Stimulated activated naive B cell treated with anti-CD40 and anti-IgM and Interleukin-4, amounts not matched to agents 10 μg/mL and 1 μg/mL and 100 μg/mL, for 72 hours (primary cell): ENCODE data around the gene PPAN.

Experiments
- ATAC-seq, 2 donors: fragments of 150-1000 bp; cut with Tn5 transposase; replicated peaks; 2 replicates each; pipeline ENCODE4 v1.10.0; 2021; ENCODE audit warnings: moderate library complexity in 1 of 2
- DNase-seq: peaks from one replicate; pipeline ENCODE4 v3.0.0; 2021
- H3K27ac Mint-ChIP-seq: one replicate; pipeline ENCODE4 v1.8.0; 2022; ENCODE audit warnings: mild to moderate bottlenecking, mixed read lengths
- H3K27me3 Mint-ChIP-seq, 2 donors: one replicate each; pipeline ENCODE4 v1.8.0; 2022; ENCODE audit warnings: mixed read lengths in 2 of 2
- H3K36me3 Mint-ChIP-seq, 2 donors: one replicate each; pipeline ENCODE4 v1.8.0; 2022; ENCODE audit warnings: mixed read lengths in 2 of 2, mild to moderate bottlenecking in 1 of 2
- H3K4me1 Mint-ChIP-seq, 2 donors: one replicate each; pipeline ENCODE4 v1.8.0; 2022; ENCODE audit warnings: mixed read lengths in 2 of 2, mild to moderate bottlenecking in 1 of 2
- H3K4me3 Mint-ChIP-seq, 2 donors: one replicate each; pipeline ENCODE4 v1.8.0; 2022; ENCODE audit warnings: mild to moderate bottlenecking in 2 of 2, mixed read lengths in 2 of 2, moderate library complexity in 1 of 2
- H3K9me3 Mint-ChIP-seq, 2 donors: one replicate each; pipeline ENCODE4 v1.8.0; 2022; ENCODE audit warnings: mixed read lengths in 2 of 2, mild to moderate bottlenecking in 1 of 2

PPAN gene

DNA sequence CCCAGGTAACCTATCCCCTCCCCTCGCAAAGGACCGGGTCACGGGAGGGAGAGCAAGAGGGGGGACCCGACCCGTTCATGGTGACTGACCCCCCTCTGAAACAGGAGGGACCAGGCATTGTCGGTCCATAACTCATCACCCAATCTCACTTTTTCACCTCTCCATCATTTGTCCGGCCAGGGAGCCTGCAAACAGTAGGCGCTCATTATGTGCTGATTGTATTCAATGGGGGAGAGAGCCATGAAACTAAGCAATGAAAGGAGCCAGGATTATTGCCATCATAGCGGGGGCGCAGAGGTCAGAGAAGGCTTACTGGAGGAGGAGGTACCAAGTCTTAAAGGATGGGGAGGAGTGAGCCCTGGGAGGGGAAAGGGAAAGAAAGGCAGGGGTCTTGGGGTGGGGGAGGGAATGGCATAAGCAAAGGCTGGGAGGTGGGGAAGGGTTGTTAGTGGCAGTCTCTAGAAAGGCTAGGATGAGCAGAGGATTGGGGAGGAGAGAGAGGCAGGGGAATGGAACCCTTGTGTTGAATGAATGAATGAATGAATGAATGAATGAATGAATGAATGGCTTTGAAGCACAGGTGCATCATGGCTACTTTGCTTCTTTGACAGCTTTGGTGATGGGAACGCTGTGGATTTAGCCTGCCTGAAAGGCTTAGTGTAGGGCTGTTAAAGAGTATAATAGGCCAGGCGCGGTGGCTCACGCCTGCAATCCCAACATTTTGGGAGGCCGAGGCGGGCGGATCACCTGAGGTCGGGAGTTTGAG is 18.7 kb upstream of the PPAN start:
- H3K9me3 Mint-ChIP-seq: peaks cover 0 to 1% of the 10 kb centered on the region in 2 donors
- no peak for DNase-seq
- H3K27me3 Mint-ChIP-seq: no peaks in the 10 kb centered on the region
- H3K27ac Mint-ChIP-seq: peak overlapping the region; percentile 92
- peaks cover 18 to 28% of the 10 kb centered on the region in 2 donors for H3K4me1 Mint-ChIP-seq
- H3K4me3 Mint-ChIP-seq: peak overlapping the region; percentile 90 to 92
- ATAC-seq: no peak
- peaks cover 34 to 37% of the 10 kb centered on the region in 2 donors for H3K36me3 Mint-ChIP-seq

DNA sequence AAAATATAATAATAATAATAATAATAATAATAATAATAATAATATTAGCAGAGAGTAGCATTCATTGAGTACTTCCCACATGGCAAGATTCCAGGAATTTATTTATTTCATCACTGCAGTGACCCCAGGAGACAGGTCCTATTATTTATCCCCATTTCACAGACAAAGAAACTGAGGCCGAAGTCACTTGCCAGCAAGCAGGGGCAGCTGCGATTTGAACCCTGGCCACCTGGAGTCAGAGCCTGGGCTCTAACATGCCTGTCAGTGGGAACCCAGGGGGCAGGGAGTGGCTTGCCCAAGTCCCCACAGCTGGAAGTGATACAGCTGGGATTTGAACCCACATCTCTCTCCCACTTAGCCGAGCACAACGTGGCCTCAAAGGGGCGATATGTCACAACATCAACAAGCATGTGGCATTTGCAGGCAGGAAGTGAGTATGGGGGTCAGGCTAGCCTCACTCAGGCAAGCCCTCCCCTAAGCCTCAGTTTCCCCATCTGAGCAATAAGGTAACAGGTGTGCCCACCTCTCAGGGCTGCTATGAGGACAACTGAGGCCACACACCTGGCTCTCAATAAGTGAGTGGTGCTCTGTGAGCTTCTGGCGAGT is 17.1 kb upstream of the PPAN start:
- H3K9me3 Mint-ChIP-seq: peaks cover 0 to 1% of the 10 kb centered on the region in 2 donors
- H3K27me3 Mint-ChIP-seq: no peaks in the 10 kb centered on the region
- ATAC-seq: no peak
- peaks cover 49 to 53% of the 10 kb centered on the region in 2 donors for H3K36me3 Mint-ChIP-seq
- H3K4me3 Mint-ChIP-seq: peak overlapping the region in 1 of 2 donors; percentile 14
- DNase-seq: no peak
- H3K27ac Mint-ChIP-seq: peak overlapping the region; percentile 31
- peaks cover 22 to 42% of the 10 kb centered on the region in 2 donors for H3K4me1 Mint-ChIP-seq

DNA sequence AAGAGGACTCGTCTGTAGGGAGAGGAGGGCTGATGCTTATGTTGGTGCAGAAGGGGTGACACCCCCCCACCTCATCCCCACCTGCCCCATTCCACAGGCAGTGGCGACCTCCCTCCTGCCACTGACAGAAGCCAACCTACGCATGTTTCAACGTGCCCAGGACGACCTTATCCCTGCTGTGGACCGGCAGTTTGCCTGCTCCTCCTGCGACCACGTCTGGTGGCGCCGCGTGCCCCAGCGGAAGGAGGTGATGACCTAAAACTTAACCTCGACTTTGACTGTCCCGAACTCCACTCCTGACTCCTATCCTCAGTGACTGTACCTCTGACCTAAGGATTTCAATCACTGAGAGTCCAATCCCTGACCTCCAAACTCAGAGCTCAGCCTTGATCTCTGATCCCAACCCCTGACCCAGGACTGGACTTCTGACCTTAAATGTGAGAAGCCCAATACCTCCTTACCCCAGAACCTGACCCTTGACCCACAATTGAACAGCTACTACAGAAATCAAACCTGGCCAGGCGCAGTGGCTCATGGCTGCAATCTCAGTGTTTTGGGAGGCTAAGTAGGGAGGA is 16.3 kb upstream of the PPAN start:
- Mint-ChIP-seq H3K27me3 (no peaks in the 10 kb centered on the region), H3K9me3 (peaks cover 0 to 4% of the 10 kb centered on the region in 2 donors), H3K4me1 (peaks cover 22 to 47% of the 10 kb centered on the region in 2 donors), H3K4me3 (no peak overlapping the region), H3K27ac (peak overlapping the region; percentile 49), H3K36me3 (peaks cover 57 to 61% of the 10 kb centered on the region in 2 donors)
- no peak for DNase-seq
- no peak for ATAC-seq

DNA sequence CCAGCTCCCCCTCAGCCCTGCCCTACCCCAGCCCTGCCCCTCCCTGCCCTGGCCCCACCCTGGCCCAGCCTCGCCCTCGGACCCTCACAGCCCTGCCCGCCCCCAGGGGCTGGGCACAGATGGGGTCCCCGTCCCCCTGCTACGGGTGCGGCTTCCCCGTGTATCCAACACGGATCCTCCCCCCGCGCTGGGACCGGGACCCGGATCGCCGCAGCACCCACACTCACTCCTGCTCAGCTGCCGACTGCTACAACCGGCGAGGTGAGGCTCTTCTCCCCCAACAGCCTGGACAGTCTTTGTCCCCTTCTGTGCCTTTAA is 14.8 kb upstream of the PPAN start:
- Mint-ChIP-seq H3K4me1 (peaks cover 22 to 43% of the 10 kb centered on the region in 2 donors), H3K27me3 (no peaks in the 10 kb centered on the region), H3K9me3 (peaks cover 0 to 4% of the 10 kb centered on the region in 2 donors), H3K36me3 (peaks cover 61 to 62% of the 10 kb centered on the region in 2 donors), H3K4me3 (no peak overlapping the region), H3K27ac (peak overlapping the region; percentile 83)
- DNase-seq (no peak), ATAC-seq (no peak)

DNA sequence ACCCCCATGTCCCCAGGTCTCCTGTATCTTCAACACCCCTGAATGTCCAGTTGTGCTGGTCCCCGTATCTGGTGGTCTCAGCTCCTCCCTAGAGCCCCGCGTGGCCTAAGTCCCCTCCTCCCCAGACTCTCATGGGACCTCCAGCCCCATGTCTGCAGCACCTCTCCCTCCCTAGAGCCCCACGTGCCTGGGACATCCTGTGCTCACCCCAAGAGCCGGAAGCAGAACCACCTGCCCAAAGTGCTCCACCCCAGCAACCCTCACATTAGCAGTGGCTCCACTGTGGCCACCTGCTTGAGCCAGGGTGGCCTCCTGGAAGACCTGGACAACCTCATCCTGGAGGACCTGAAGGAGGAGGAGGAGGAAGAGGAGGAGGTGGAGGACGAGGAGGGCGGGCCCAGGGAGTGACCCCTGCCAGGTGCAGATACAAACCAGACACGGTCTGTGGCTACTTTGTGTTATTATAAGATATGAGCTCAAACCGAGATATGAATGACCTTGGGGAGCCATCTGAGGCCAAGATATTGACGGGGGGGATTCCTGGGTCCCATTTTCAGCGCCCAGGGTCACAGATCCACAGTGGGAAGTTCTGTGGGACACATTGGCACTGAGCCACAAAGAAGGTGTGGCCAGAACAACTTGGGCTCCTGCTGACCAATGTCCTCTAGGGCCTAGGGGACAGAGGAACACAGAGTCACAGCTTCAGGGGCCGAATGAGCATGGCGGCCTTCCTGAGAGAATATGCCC is 14.1 kb upstream of the PPAN start:
- no peak for ATAC-seq
- H3K4me1 Mint-ChIP-seq: peaks cover 21 to 44% of the 10 kb centered on the region in 2 donors
- peak overlapping the region; percentile 8 to 28 for H3K4me3 Mint-ChIP-seq
- peaks cover 0 to 4% of the 10 kb centered on the region in 2 donors for H3K9me3 Mint-ChIP-seq
- DNase-seq: no peak
- H3K36me3 Mint-ChIP-seq: peaks cover 59% of the 10 kb centered on the region in 2 donors
- H3K27ac Mint-ChIP-seq: peak overlapping the region; percentile 83
- H3K27me3 Mint-ChIP-seq: no peaks in the 10 kb centered on the region

DNA sequence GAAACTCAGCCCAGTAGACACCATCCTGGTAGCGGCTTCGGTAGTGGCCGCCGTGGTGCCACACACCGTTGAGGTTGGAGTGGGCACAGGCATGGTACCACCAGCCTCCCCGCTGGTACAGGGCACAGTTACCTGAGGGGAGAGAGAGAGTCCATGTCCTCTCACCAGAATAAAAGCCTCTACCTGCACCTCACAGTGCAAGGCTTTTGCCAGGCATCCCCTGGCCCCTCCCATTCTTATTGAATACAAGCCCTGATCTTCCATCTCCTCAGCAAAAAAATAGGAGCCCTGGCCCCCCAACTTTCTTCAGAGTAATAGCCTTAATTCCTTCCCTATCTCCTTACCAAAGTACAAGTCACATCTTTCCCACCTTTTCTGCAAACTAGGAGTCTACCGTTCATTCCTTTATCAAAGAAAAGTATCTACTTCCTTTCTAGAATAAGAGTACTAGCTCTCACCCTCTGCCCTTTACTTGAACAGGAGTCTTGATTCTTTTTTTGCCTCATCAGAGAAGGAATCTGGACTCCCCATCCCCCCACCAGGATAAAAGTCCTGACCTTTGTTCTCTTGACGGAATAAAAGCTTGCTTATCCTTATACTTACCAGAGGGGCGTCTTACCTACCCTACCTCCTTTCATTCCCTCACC is 13.4 kb upstream of the PPAN start:
- Mint-ChIP-seq H3K4me3 (no peak overlapping the region), H3K27ac (peak overlapping the region; percentile 53), H3K36me3 (peaks cover 52 to 57% of the 10 kb centered on the region in 2 donors), H3K27me3 (no peaks in the 10 kb centered on the region), H3K9me3 (peaks cover 0 to 4% of the 10 kb centered on the region in 2 donors), H3K4me1 (peaks cover 14 to 41% of the 10 kb centered on the region in 2 donors)
- no peak for ATAC-seq
- DNase-seq: no peak

DNA sequence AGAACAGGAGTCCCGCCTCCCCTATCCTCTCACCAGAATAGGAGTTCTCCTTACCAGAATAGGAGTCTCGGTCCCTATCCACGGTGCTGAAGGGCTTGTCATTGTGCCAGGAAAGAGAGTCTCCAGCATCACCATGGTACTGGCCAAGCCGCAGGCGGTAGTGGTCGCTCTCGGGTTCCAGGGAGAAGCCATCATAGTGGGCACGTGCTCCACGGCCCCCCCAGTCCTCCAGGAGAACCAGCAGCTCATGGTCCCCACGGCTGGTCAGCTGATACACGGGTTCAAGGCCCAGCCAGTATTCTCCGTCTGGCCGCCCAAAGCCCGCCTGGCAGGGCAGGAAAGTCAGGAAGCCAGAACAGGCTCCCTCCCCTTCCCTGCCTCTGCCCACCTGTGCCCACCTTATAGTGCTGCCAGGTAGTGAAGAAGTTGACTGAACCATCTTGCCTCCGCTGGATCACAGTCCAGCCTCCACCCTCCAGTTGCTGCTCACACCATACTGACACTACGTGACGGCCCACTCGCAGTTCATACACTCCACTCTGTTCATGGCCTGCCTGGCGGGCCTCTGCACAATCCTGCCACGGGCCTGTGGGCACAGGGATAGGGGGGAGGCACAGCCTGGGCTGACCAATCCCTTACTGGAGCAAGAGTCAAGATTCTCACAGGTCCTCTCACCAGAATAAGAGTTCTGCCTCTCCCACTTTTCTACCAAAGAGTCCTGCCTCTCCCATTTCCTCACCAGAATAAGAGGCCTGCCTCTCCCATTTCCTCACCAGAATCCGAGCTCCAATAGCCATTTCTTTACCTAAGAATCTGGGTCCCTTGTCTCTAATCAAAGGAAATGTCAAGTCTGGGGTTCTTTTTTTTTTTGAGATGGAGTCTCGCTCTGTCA is 12.6 kb upstream of the PPAN start:
- DNase-seq (no peak), ATAC-seq (no peak)
- Mint-ChIP-seq H3K4me1 (peaks cover 17 to 47% of the 10 kb centered on the region in 2 donors), H3K27me3 (no peaks in the 10 kb centered on the region), H3K9me3 (peaks cover 0 to 4% of the 10 kb centered on the region in 2 donors), H3K36me3 (peaks cover 51 to 56% of the 10 kb centered on the region in 2 donors), H3K4me3 (no peak overlapping the region), H3K27ac (peak overlapping the region; percentile 53)

DNA sequence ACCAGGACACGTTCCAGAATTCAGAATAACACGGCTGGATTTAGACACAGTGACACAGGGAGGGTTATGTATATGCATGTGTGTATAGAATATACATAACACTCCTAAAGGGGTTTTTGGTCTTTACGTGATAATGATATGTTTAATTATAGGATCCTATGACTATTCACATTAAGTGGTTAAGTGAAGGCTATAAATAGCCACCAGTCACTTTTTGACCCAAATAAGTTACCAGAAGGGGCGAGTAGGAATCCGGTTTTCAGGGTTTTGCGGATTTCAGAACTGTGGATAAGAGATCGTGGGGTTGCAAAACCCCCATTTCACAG is 10.6 kb upstream of the PPAN start:
- Mint-ChIP-seq H3K4me1 (peaks cover 29 to 65% of the 10 kb centered on the region in 2 donors), H3K36me3 (peaks cover 53 to 54% of the 10 kb centered on the region in 2 donors), H3K4me3 (no peak overlapping the region), H3K27ac (peak overlapping the region; percentile 56), H3K27me3 (no peaks in the 10 kb centered on the region), H3K9me3 (peaks cover 3 to 6% of the 10 kb centered on the region in 2 donors)
- DNase-seq: no peak
- ATAC-seq: no peak

DNA sequence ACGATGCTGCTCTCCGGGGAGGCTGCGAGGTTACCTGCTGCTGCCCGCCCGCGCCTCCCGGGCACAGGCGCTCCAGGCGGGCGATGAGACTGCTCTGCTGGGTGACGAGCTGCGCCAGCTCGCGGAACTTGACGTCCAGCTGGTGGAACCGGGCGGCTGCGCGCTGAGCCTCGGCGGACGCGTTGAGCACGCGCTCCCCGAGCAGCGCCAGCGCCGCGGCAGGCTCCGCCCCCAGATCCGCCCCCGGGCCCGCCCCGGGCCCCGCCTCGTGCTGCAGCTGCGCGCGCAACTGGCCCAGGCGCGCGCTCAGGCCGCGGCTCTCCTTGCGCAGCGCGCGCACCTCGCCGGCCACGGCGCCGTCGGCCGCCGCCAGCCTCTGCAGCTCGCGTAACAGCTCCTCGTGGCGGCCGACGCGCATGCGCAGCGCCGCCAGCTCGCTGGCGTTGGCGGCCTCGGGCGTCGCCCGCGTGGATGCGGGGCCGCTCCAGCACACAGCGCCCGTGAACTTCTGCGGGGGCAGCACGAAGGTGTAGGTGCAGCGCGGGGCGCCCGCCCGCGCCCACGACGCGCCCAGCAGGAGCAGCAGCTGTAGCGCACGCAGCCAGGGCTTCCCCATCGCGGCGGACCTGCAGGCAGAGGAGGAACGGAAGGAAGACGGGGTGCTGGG is 10.1 kb upstream of the PPAN start:
- no peaks in the 10 kb centered on the region for H3K27me3 Mint-ChIP-seq

DNA sequence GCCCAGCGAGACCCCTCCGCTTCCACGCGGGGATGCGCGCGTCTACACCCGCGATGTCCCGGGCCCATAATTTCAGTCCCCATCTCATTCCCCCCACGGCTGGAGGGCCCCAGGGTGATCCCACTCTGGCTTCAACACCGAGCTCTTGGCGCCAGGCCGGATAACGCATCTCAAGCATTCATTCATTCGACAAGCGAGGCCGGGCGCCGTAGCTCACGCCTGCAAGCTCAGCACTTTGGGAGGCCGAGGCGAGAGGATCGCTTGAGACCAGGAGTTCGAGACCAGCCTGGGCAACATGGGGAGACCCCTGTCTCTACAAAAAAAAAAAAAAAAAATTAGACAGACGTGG is 9.6 kb upstream of the PPAN start:
- DNase-seq (no peak), ATAC-seq (no peak)
- Mint-ChIP-seq H3K4me1 (peaks cover 30 to 71% of the 10 kb centered on the region in 2 donors), H3K36me3 (peaks cover 49 to 52% of the 10 kb centered on the region in 2 donors), H3K4me3 (peak overlapping the region; percentile 44 to 81), H3K27ac (peak overlapping the region; percentile 81), H3K9me3 (peaks cover 3 to 5% of the 10 kb centered on the region in 2 donors), H3K27me3 (no peaks in the 10 kb centered on the region)

More for the DNA sequence above, 10.1 kb upstream of the PPAN start:
- Mint-ChIP-seq H3K27ac (peak overlapping the region; percentile 81), H3K9me3 (peaks cover 3 to 6% of the 10 kb centered on the region in 2 donors), H3K36me3 (peaks cover 52 to 55% of the 10 kb centered on the region in 2 donors), H3K4me3 (peak overlapping the region; percentile 44 to 81), H3K4me1 (peaks cover 32 to 70% of the 10 kb centered on the region in 2 donors)
- ATAC-seq (peak; percentile 84 to 90), DNase-seq (peak; percentile 85)

DNA sequence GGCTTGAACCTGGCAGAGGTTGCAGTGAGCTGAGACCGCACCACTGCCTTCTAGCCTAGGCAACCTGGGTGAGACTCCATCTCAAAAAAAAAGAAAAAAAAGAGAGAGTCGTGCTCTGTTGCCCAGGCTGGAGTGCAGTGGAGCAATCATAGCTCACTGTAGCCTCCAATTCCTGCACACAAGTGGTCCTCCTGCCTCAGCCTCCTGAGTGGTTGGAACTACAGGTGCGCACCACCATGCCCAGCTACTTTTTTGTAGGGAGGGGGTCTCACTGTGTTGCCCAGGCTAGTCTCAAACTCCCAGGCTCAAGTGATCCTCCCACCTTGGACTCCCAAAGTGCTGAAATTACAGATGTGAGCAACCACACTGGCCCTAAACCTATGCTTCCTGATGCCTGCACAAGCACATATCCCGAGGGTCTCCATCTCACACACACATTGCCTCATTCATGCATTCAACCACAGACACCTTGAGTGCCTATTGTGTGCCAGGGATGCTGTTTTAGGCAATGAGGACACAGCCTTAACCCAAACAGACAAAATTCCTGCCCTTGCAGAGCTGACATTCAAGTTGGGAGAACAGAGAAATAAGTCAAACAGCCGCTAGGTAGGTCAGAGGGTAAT is 5.9 kb upstream of the PPAN start:
- Mint-ChIP-seq H3K27ac (peak overlapping the region; percentile 91), H3K27me3 (no peaks in the 10 kb centered on the region), H3K4me1 (peaks cover 40 to 77% of the 10 kb centered on the region in 2 donors), H3K4me3 (peak overlapping the region; percentile 67 to 72), H3K36me3 (peaks cover 19 to 22% of the 10 kb centered on the region in 2 donors), H3K9me3 (peaks cover 2 to 3% of the 10 kb centered on the region in 2 donors)
- ATAC-seq (no peak), DNase-seq (no peak)

DNA sequence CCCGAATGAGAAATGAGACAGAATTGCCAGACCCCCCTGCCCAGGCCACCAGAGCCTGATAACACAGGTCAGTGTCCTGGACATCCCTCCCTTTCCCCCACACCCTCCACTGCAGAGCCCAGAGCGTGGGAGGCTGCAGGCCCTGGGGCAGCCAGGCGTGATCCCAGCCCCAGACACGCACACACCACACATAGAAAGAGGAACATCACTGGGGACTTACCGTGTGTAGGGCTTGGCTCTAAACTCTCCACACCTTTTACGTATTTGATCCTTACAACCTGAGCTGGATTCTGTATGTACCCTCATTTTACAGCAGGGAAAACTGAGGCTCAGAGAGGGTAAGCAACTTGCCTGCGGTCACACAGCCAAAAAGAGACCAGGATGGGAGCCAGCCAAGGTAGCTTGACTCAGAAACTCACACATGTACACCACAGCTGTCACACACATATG is 3.4 kb upstream of the PPAN start:
- H3K9me3 Mint-ChIP-seq: peaks cover 2 to 3% of the 10 kb centered on the region in 2 donors
- peaks cover 48 to 85% of the 10 kb centered on the region in 2 donors for H3K4me1 Mint-ChIP-seq
- peak; percentile 89 for DNase-seq
- peak overlapping the region; percentile 89 for H3K4me3 Mint-ChIP-seq
- H3K27ac Mint-ChIP-seq: peak overlapping the region; percentile 100
- H3K27me3 Mint-ChIP-seq: no peaks in the 10 kb centered on the region
- ATAC-seq: peak; percentile 65
- H3K36me3 Mint-ChIP-seq: peaks cover 24 to 34% of the 10 kb centered on the region in 2 donors
